ENCODE data around the gene ACBD4. TPM values are rescaled to one million over a fixed set of nuclear protein-coding genes. Genes with fewer than 3 reads are reported as not detected.

Gene ACBD4
- total and polyA plus RNA-seq, 2 of the 13 experiments (the other 11 are each of a cell fraction or from before 2014, with no cell fraction given): 16.1 to 26.9 TPM

GRCh38 chr17:45119964-45120363, 15.5 kb upstream of the ACBD4 start (continued):
- TF ChIP-seq LCORL (IDR thresholded peaks at IDR 0.05) (no peak), LCORL (CRISPR knock-in tag; IDR thresholded peaks at IDR 0.05) (no peak), NAIF1 (CRISPR knock-in tag; IDR thresholded peaks at IDR 0.05; ENCODE audit: borderline replicate concordance) (no peak), ZNF512 (CRISPR knock-in tag; IDR thresholded peaks at IDR 0.05) (no peak)

- ChIA-PET CTCF (ENCODE audit: low intra/inter-chr PET ratio, low total read pairs) (no interaction called here), POLR2A (interaction anchor here (0.7 kb wide), 1 partner anchor 28 kb away, joined by 4 read pairs; the partner anchor contains the start of gene HEXIM1)
- no peak for FAIRE-seq
- TF ChIP-seq ZNF766 (CRISPR knock-in tag; IDR thresholded peaks at IDR 0.05; ENCODE audit: borderline replicate concordance) (no peak), ZFYVE20 (CRISPR knock-in tag; IDR thresholded peaks at IDR 0.05; ENCODE audit: borderline replicate concordance, low read depth) (no peak), ZBTB34 (CRISPR knock-in tag; IDR thresholded peaks at IDR 0.05) (no peak), ZNF292 (CRISPR knock-in tag; IDR thresholded peaks at IDR 0.05; ENCODE audit: borderline replicate concordance, low read depth) (no peak), KAT7 (CRISPR knock-in tag; IDR thresholded peaks at IDR 0.05; ENCODE audit: borderline replicate concordance) (no peak), CSRNP2 (CRISPR knock-in tag; conservative IDR thresholded peaks at IDR 0.05; ENCODE audit: low read depth) (no peak), MNT (IDR thresholded peaks at IDR 0.05) (no peak), CEBPZ (IDR thresholded peaks at IDR 0.05; ENCODE audit: low read length) (no peak)
Observed at GRCh38 chr17:45120558-45120957, 14.9 kb upstream of the ACBD4 start.

More at GRCh38 chr17:45120558-45120957, 14.9 kb upstream of the ACBD4 start:
- BruUV-seq (replicated peaks): no TSS peak
- WGBS (ENCODE audit: low lambda C conversion rate): 98% methylated on average over 9 of the region's 22 CpGs
- H3K4me3 ChIP-seq (replicated peaks in 1 of 3; ENCODE audit: insufficient read depth in 1 of 3, low read depth in 2 of 3, low read length in 3 of 3): no peak overlapping the region
- ATAC-seq (no peak), DNase-seq (ENCODE audit: low spot score) (no peak)
- H3K9me3 ChIP-seq (ENCODE audit: low read length): no peaks in the 10 kb centered on the region
- H4K20me1 ChIP-seq (ENCODE audit: insufficient read depth, low read length): no peaks in the 10 kb centered on the region
- no peaks in the 10 kb centered on the region for H3K27me3 ChIP-seq (ENCODE audit: control insufficient read depth in 1 of 2, insufficient read depth in 2 of 2, low read length in 2 of 2)
- in situ Hi-C loops (cut with HindIII; ENCODE audit: extremely low pct_ligation_motif_present, low pct_unique_long_range_greater_than_20kb) (no loop called here), intact Hi-C loops (cut with micrococcal nuclease; ENCODE audit: unreplicated experiment) (no loop called here)
- peaks cover 45% of the 10 kb centered on the region for H3K4me1 ChIP-seq (ENCODE audit: insufficient read depth, low read length)
- no peak overlapping the region for H3K4me2 ChIP-seq (ENCODE audit: low read depth, low read length)
- peaks cover 0 to 4% of the 10 kb centered on the region in 2 experiments; a peak in 1 of 5 replicates for H3K36me3 ChIP-seq (replicated peaks in 1 of 2; ENCODE audit: control insufficient read depth in 1 of 2, insufficient read depth in 2 of 2, low read length in 2 of 2)
- H3K9ac ChIP-seq (ENCODE audit: insufficient read depth, low read depth, low read length): no peak overlapping the region
- no peak overlapping the region for H3K27ac ChIP-seq (ENCODE audit: extremely low read length, insufficient read depth, low read length)
- no peak overlapping the region for H2AFZ ChIP-seq (ENCODE audit: low read length)
- H3K79me2 ChIP-seq (ENCODE audit: insufficient read depth, low read length): no peaks in the 10 kb centered on the region
